ENCODE measurements around the gene ZNF273.

DNA sequence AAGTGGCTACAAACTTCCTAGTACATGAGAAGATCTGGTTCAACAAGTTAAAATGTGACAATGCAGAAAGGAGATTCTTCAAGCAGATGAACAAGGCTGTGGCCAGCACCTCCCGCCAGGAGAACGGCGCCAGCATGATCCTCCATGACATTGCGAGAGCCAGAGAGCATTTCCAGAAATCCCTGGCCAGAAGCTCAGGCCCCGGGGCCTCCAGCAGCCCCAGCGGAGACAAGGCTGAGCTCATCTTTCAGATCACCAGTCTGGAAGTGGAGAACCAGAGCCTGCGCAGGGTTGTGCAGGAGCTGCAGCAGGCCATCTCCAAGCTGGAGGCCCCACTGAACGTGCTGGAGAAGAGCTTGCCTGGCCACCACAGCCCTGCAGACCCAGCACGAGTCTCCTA is 40.1 kb upstream of the ZNF273 start:
- TF ChIP-seq, protein P1, sequence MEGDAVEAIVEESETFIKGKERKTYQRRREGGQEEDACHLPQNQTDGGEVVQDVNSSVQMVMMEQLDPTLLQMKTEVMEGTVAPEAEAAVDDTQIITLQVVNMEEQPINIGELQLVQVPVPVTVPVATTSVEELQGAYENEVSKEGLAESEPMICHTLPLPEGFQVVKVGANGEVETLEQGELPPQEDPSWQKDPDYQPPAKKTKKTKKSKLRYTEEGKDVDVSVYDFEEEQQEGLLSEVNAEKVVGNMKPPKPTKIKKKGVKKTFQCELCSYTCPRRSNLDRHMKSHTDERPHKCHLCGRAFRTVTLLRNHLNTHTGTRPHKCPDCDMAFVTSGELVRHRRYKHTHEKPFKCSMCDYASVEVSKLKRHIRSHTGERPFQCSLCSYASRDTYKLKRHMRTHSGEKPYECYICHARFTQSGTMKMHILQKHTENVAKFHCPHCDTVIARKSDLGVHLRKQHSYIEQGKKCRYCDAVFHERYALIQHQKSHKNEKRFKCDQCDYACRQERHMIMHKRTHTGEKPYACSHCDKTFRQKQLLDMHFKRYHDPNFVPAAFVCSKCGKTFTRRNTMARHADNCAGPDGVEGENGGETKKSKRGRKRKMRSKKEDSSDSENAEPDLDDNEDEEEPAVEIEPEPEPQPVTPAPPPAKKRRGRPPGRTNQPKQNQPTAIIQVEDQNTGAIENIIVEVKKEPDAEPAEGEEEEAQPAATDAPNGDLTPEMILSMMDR (IDR thresholded peaks at IDR 0.05; ENCODE audit: low read length), result no peak
- TF ChIP-seq EZH2 (IDR thresholded peaks at IDR 0.05; ENCODE audit: borderline replicate concordance, low read length), result no peak
